Muscle of arm (tissue), 14 donors: Measurements from ENCODE around the gene LAMA3. TPM values are rescaled to one million over a fixed set of nuclear protein-coding genes. Genes with fewer than 3 reads are reported as not detected.
A peak's percentile ranks its signal among the peaks of the same experiment; 100 is the strongest.

Experiments used
- DNase-seq: peaks from one replicate; pipeline ENCODE4 v3.0.0-alpha.2; 2013
- long read RNA-seq, 11 donors: transcript quantifications; one replicate each; lab custom pipeline, GENCODE V29; 2026
- polyA plus RNA-seq, 12 donors: library from polyadenylated mRNA; unstranded; fragments of 120-200 nt; gene quantifications; one replicate each; pipeline ENCODE4 v1.2.1, GENCODE V29; 2013; ENCODE audit not compliant: insufficient read length in 12 of 12

Gene LAMA3, protein sequence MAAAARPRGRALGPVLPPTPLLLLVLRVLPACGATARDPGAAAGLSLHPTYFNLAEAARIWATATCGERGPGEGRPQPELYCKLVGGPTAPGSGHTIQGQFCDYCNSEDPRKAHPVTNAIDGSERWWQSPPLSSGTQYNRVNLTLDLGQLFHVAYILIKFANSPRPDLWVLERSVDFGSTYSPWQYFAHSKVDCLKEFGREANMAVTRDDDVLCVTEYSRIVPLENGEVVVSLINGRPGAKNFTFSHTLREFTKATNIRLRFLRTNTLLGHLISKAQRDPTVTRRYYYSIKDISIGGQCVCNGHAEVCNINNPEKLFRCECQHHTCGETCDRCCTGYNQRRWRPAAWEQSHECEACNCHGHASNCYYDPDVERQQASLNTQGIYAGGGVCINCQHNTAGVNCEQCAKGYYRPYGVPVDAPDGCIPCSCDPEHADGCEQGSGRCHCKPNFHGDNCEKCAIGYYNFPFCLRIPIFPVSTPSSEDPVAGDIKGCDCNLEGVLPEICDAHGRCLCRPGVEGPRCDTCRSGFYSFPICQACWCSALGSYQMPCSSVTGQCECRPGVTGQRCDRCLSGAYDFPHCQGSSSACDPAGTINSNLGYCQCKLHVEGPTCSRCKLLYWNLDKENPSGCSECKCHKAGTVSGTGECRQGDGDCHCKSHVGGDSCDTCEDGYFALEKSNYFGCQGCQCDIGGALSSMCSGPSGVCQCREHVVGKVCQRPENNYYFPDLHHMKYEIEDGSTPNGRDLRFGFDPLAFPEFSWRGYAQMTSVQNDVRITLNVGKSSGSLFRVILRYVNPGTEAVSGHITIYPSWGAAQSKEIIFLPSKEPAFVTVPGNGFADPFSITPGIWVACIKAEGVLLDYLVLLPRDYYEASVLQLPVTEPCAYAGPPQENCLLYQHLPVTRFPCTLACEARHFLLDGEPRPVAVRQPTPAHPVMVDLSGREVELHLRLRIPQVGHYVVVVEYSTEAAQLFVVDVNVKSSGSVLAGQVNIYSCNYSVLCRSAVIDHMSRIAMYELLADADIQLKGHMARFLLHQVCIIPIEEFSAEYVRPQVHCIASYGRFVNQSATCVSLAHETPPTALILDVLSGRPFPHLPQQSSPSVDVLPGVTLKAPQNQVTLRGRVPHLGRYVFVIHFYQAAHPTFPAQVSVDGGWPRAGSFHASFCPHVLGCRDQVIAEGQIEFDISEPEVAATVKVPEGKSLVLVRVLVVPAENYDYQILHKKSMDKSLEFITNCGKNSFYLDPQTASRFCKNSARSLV (N-terminal part only)
- polyA plus RNA-seq: 10 to 100 TPM in 2 of 12 donors, 1 to 10 TPM in 9, not detected in 1; 2.0 to 42.2 (median 3.8) TPM
- long read RNA-seq, donor 1, partial matches to known transcripts: 18 of 18 reads
- long read RNA-seq, donor 1, other reads (novel, unspliced or antisense): 0 of 18 reads
- long read RNA-seq, donor 2: 0 reads
- long read RNA-seq, donor 3: 0 reads
- long read RNA-seq, donor 4: 0 reads
- long read RNA-seq, donor 5: 0 reads
- long read RNA-seq, donor 6: 0 reads
- long read RNA-seq, donor 7: 0 reads
- long read RNA-seq, donor 8: 0 reads
- long read RNA-seq, donor 9: 0 reads
- long read RNA-seq, donor 10: 0 reads
- long read RNA-seq, donor 11: 0 reads

DNA sequence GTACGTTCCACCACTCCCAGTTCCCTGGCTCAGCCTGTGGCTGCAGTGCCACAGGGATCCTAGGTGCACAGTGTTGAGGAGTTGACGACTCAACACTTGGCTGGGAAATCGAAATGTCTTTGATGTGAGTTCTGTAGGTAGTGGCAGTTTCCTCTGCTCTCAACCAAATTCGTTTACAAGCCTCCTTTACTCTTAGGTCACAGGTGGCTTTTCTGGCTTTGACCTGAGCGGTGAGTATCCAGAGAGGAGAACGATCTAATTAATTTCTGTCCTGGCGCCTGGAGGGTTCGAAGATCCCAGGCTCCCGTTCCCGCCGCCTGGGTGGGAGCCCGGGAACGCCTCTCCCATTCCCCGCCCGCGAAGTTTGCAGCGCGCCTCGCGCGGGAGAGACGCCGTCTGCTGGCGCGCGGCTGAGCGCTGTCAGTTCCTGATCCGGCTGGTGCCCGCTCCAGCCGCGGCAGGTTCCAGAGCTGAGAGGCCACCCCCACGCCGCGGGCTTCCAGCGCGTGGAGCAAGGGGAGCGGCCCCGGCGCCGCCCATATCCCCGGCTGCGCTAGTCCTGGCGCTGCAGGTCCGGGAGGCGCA is at the start of gene LAMA3:
LAMA3 (plus strand) TSS at position 423 of the 585 bp plus-strand sequence. CDS start 231 bp downstream, outside the sequence.
- DNase-seq: peak; percentile 43

DNA sequence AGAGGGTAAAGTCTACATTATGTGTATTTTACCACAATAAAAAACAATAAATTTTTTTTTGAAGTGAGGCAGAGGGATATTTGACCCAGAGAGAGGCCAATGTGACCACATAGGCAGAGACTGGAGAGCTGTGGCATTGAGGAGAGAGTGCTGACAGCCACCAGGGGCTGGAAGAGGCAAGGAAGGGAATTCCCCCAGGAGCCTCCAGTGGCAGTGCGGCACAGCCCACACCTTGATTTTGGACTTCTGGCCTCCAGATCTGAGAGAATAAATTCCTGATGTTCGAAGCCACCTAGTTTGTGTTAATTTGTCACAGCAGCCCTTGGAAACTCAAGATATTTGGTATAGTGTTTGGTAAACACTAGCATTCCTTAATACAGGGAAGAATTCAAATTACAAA is 49.2 kb upstream of the LAMA3 start:
- no peak for DNase-seq

DNA sequence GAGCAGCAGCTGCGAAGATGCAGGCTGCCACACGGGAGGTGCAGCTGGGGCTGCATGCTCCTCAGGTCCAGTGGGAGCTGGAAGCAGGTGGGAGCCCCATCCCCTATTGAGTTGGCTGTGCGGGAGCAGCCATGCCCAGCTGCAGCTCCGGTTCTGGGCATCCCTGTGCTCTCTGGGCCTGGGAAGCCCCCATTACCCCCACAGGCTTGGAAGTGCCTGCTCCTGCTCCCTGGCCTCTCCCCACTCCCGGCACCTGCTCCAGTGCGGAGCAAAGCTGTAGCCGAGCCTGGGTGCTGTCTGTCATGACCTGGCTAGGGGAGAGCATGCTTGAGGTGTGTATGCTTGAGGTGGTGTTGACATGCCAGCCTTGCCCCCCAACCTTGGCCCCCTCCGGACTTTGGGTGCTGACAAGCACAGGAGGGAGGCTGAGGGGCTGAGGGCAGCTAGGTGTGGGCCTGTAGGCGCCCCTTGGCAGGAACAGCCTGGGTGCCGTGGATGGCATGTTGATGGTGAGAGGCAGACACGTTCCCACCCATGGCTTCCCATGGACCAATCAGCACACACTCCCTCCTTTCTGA is 48.0 kb upstream of the LAMA3 start:
- no peak for DNase-seq

DNA sequence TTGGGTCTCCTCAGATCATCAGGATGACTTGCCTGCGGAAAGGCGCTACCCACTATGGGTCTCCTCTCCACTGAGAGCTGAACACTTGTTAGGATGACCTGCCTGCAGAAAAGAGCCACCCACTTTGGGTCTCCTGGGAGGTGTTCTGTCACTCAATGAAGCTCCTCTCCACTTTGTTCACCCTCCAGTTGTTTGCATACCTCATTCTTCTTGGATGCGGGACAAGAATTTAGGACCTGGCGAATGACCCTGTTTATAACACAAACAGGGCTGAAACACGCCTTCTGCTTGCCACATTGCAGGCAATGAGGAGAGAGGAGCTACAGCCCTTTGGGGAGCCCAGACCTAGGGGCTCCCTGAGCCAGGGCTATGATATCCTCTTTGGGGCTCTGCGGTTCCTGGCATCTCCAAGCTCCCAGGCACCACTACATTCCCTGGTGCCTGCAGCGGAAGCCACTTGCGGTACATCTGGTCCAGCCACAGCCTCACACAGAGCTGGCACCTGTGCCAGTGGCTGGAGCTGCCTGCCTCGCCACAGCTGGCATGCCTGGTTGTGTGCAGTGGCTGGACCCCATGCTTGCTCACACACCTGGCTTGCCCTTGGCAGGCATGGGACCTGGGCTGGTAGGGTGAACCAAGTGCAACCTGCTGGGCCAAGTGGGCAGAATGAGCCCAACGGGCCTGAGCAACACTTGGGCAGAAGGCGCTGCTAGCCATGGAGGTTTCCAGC is 47.2 kb upstream of the LAMA3 start:
- DNase-seq: no peak

DNA sequence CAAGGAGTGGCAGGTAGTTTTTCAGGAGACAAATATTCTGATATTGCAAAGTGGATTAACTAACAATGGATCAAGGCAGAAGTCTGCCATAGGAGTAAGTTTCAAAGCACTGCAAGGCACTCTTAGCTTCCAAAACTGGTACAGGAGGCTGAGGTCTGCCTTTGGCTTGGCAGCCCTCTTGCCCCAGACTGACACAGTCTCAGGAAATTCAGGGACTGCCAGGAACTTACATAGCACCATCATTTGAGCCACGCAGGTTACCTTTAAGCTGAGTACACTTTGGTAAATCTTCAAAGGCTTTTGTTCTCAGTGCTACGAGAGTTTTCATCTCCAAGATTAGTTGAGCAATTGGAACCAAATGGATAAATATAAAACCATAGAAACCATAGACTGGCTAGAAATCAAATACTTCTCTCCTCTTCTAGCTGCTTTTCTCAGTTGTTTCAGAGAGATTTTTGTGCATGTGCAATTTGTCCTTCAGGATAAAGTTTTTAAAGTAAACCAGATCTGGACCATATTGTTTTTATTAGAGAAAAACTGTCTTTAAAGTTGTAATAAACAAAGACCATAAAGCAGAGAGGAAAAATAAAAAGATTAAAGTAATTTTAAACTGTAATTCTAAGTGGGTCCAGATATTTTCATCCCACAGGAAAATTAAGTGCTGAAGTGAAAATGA is 45.3 kb upstream of the LAMA3 start:
- no peak for DNase-seq

DNA sequence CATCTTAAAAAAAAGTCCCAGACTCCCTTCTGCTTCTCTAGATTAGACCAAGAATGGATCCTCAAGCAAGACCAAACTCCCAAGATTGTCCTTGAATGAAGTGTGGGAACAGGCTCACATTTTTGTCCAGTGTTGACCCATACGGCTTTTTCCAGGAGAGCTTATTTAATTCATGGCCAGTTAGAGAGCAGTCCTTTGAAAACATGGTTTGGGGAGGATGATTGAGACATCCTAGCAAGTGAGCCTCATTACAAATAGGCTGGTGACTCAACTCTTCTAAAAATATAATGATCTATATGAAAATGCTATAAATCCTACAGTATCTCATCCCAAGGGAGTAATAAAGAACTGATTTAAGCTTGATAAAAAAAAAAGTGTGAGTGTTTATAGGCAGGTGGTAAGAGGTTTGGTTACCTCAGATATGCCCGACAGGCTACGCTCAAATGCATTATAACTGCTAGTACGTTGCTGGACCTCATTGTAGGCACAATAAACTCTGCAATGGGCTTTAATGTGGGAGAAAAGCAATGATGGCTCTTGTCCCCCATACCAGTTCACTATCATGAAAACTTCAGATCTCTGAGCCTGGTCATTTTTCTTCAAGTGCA is 43.6 kb upstream of the LAMA3 start:
- DNase-seq: no peak

DNA sequence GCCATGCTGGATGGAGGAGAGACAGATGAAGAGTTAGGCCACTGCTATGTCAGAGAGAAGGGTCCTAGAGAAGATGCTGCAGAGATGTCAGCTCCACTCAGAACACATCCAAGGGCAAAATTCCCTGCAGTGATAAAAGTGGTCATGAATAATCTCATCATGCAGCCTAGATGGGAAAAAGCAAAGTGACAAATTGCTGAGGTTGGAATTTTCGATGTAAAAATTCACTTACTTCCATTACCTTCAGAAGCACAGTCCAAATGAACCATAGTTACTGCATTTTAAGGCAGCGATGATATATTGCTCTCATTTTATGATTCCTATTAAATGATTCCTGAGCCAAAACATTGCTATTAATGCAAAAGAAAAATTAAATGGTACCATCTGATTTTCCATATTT is 43.0 kb upstream of the LAMA3 start:
- no peak for DNase-seq

DNA sequence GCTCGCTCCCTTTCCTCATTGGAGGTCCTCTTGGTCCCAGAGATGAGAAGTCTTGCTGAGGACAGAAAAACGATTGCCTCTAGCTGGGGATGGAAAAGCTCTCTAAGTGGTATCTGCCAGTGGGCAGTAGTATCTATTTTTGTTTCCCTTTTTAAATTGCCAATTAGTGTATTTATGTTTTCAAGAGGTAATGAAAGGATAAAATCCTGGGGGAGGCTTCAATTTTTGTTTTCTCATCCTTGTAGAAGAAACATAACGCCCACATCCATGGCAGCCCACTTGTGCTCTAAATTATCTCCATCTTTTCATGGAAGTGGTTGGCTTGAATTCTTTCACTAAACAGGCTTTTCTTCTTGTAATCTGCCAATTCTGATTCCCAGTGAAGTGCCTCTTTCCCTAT is 40.8 kb upstream of the LAMA3 start:
- DNase-seq: no peak

DNA sequence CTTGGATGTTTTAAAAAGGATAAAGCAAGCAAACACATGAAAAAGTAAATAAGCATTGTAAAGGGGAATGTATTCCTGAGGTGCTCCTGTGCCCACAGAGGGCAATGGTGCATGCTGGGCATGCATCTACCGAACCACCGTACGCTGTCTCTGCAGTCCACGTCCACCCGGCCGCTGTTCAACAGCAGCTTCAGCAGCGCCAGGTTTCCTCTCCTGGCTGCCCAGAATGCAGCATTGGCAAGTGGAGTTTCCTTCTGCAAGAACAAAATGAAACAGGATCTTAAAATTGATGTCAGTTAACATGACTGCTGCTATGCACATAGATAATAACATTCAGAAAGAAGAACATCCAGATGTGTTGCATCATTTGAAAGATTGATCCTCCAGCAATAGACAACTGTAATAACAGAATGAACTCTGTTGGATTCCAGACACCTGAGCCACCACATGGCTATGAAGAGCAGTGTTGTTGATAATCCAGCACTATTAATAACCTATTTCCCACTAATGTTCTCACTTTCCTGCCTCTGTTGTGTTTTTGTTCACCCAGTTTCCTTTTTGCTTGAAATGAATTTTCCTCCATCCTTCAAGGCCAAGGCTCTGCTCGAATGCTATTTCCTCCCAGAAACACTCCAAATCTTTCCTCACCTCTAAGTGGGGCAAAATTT is 40.2 kb upstream of the LAMA3 start:
- peak; percentile 39 for DNase-seq

DNA sequence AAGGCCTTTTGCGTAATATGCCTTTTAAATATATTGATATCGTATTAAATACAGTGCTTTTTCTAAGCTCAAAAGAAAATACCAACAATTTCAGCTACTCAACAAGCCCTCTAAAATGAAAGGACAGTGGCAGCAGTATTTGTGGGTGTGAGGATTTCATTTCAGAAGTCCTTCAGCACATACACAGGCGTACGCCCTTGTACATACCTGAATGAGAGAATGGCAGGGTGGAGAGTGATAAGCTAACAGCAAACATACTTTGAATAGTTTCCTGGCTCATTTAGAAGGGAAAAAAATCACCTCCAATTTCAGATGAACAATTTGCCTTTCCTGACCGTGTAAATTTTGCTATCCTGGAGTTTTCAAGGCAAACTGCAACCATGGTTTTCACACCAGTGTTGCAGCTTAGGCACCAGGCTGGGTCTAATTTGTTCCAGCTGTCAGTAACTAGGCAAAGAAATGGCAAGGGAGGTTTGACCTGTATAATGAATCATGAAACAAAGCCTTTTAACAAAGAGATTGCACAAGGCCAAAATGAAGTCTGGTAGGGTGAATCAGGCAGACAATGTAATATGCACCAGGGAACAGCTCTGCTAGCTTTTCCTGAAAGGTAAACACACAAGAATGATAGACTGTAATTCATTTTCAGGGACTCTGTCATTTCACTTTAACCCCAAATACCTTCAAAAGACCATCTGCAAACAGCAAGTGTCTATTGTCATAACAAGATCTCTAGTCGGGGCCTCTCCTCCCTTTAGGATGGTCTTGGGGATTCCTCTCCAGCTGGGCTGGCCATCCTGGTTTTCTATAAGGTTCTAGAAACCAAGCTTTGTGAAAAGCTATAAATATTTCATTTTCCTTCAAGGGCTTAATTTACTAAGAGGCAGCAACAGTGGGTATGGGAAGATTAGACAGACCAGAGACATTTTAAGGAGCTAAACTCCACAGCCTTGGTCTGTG is 38.0 kb upstream of the LAMA3 start:
- DNase-seq: no peak

DNA sequence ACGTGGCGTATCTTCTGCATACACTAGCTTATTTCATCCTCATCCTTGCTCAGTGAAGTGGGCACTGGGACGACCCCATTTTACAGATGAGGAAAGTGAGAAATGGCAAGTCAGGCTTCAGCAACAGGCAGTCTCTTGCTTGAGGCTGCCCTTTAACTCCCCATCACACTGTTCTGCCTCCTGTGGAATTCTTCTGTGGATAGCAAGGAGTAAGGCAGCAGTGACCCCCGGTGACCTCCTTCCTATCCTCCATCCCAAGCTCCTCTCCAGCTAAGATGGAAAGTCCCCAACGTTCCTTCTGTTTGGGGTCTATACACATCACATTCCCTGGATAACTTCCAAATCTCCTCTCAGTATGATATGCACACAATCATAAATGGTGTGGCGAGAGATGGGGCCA is 37.0 kb upstream of the LAMA3 start:
- no peak for DNase-seq

DNA sequence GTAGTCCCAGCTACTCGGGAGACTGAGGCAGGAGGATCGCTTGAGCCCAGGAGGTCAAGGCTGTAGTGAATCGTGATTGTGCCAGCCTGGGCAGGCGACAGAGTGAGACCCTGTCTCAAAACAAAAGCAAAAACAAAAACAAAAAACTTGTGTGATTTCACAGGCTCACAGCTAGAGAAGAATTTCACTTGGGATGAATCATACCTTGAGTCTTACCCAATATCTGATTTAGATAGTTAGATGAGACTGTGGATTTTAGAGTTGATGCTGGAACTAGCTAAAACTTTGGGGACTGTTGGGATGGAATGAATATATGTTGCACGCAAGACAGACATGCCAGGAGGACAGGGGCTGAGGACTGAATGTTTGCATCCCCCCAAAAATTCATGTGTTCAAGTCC is 31.0 kb upstream of the LAMA3 start:
- DNase-seq: no peak

DNA sequence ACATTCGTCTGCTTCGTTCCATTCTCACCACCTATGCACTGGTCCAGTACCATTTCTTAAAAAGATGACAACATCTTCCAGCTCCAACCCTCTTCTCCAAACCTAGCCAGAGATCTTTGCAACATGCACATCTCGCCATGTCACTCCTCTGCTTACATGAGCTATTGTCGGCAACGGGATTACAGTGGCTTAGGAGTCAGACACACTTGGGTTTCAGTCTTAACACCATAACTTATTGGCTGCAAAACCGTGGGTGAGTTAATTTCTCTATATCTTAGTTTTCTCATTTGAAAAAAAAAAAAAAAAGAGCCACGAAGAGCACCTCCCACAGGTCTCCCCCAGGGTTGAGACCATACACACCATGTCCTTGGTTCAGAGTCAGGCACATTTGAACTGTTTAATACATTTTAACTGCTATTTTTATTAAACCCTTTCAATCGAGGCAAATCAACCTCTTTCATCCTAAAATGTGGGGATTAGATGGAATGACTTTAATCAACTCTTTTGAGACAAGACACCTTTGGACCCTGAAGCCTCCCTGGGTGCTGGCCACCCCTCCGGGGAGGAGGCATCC is 27.4 kb upstream of the LAMA3 start:
- DNase-seq: no peak

DNA sequence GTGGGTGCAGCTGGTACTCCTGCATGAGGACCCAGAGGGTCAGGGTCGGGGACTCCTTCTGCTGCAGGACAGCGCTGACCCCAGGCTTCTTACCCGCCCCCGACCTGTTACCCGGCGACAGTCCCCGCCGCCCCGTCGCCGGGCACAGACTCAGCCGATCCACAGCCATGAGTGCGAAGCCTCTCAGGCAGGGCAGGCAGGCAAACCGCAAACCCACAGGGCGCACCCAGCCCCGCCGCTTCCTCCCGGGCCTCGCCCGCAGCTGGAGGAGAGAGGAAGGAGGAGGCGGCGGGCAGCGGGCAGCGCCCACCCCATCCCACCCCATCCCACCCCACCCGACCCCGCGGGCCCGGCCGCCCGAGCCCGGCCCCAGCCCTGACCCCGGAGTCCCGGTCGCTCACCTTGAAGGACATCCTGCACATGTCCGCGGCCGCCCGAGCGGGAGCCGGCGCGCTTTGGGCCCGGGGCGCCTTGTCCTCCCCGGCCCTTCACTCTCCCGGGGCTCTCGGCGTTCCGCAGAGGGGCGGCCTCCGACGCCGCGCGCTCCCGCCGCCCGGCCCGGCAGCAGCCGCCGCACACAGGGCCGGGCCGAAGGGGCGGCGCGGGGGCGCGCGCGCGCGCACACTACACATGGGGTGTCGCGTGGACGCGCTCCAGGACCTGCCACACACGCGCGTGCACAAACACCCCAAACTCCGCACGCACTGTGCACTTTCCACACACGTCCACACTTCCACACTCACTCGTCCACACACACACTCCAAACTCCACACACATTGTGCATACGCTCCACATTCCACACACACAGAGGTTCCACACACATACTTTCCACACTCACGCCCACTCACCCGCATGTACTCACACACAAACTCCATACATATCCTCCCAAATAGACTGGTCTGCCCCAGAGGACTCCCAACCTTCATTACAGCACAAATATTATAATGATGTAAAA is 26.7 kb upstream of the LAMA3 start, which contains the start of gene ANKRD29:
ANKRD29 (minus strand) TSS at position 603 of the 955 bp plus-strand sequence; CDS start at position 422, 181 bp downstream.
- peak; percentile 19 for DNase-seq

DNA sequence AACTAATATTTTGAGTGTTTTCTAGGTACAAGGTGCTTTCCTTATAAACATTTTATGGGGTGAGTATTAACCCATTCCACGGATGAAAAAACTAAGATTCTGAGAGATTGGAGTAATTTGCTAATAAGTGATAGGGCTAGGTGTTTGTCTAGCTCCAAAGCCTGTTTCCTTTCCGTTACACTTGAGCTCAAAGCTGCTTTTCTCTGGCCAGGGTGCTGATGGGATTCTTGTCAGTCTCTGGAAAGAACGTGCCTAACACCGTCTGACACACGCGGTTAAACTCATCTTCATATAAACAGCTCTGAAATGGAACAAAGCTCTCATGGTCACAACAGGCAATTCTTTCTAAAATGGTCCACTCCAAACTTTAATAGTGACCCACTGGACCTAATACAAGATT is 24.6 kb upstream of the LAMA3 start:
- DNase-seq: no peak
